GM19238 (cell line): ENCODE results near the gene TPM1.

Experiments
- DNase-seq: peaks from one replicate; pipeline ENCODE4 v3.0.0; 2011; ENCODE audit warnings: low spot score; ENCODE audit not compliant: insufficient read length

Gene TPM1

DNA sequence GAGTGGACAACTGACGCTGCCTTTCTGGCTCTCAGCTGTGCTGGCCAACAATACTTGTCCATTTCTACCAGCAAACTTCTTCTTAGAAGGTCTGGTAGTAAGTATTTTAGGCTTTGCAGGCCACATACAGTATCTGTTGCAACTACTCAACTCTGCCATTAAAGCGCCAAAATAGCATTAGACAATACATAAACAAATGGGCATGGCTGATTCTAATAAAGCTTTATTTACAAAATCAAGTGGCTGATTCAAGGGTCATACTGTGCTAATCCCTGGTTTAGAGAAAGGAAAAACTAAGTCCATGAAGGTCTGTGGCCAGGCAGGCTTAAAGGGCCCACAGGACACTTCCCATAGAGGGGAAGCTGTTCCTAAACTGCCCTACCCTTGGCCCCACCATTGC lies 26.3 kb upstream of the TPM1 start:
- DNase-seq, result no peak

DNA sequence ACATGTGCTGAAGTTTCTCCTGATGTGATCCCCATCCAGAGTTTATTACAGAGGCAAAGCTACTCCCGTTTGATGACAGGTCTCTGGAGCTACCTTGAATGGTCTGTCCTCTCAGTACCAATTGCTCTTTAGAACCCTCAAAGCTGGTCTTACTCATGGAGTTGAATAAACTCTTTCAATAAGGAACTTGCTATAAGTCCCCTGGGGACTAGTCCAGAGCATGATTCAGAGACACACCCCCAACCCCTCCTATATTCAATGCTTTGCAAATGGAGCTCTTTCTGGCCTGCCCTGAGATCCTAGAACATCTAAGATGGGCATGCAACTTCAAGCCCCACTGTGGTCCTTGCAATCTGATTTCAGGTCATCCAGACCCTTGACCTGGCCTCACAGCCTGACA lies 23.9 kb upstream of the TPM1 start:
- DNase-seq, result no peak

DNA sequence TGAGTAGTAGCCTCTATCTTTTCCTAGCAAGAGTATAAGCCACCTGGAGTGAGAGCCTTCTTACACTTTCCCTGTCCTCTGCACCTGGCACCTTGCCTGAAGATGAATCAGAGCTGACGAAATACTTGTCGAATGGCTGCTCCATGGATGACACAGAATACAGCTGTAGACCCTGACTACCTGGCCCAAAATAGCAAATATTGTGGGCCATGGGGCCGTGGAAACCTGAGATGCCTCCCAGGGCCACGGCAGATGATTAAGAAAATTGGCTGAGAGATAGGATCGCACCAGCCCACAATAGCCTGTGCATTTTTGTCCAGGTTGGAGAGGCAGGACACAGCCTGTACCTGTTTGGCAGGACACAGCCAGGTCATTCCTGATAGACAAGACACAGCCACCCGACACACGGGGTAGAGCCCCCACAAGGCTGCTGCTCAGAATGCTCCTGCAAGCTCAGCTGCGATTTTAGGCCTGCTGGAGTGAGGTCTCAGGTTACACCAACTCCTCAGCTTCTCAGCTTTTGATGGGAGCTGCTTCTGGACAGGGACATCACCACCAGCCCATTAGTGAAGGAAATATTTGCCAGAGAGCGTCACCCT lies 22.9 kb upstream of the TPM1 start:
- DNase-seq, result no peak

DNA sequence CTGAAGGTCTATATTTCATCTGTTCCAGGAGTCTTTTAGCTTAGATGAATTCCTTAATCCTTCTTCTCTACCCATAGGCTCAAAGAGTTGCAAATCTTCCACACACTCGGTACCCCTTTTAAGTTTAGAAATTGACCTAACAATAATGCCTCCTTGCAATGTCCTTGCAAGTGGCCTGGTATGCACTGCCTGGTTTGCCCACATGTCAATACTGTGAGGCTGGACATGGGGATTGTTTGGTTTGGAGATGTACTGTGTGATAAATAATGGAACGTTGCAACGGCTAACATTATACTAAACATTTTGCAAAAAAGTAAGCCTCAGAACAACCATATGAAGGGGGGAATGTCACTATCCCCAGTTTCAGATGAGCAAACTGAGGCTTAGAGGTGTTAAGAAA lies 22.4 kb upstream of the TPM1 start:
- no peak for DNase-seq

GRCh38 chr15:63020759-63021430 lies 21.7 kb upstream of the TPM1 start:
- DNase-seq, result no peak

DNA sequence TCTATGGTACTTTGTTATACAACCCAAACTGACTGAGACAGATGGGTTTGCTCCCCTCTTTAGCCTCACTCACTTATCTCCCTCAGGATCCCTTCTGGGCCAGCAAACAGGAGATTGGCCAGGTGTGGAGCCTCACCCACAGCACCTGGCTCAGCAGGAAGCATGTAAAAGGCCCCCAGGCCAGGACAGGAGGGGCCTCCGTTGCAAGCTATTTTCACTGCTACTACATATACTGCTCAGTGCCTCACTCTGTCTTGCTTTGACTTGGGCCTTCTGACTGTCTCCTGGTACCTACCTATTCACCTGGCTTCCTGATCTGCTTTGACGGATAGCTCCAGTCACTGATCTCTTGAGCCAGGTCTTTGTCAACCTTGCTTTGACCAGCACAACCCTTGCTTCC lies 20.4 kb upstream of the TPM1 start:
- DNase-seq, result no peak

DNA sequence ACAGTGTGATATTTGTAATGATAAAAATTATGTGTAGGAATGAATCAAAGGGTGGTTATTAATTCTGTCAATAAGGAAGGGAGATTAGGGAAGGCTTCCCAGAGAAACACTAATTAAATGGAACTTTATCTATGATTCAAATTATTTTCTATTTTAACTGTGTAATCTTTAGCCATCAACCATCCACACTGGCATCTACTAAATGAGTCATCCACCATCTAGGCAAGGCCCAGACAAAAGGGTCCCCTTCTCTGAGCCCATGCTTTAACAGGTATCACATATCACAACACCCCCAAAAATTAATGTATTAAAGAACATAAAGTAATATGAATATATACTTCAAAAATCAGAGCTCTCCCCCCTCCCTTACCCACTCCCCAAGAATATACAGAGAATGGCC lies 19.9 kb upstream of the TPM1 start:
- DNase-seq, result no peak

DNA sequence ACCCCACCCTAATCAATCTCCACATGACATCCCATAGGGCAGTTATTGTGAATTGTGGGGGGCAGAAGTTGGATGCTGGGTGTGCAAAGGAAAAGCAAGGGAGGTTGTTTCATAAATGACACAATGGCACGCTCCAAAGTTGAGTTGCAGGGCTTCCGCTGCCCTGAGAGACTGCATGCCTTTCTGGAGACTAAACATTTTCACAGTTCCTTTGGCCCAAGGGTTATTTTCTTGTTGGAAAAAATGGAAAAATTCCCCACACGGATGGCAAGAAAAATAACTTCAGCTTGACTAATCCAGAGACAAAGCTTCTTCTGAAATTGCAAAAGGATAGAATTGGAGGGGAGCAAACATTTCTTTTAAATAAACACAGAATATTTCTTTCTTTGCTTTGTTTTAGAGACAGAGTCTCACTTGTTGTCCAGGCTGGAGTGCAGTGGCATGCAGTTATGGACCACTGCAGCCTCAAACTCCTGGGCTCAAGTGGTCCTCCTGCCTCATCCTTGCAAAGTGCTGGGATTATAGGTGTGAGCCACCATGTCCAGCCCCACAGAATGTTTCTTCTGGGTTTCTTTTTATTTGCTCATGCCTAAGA lies 19.1 kb upstream of the TPM1 start:
- DNase-seq, result no peak

GRCh38 chr15:63025460-63025859 lies 17.1 kb upstream of the TPM1 start:
- DNase-seq, result no peak

GRCh38 chr15:63027646-63028045 lies 14.9 kb upstream of the TPM1 start:
- DNase-seq, result no peak

DNA sequence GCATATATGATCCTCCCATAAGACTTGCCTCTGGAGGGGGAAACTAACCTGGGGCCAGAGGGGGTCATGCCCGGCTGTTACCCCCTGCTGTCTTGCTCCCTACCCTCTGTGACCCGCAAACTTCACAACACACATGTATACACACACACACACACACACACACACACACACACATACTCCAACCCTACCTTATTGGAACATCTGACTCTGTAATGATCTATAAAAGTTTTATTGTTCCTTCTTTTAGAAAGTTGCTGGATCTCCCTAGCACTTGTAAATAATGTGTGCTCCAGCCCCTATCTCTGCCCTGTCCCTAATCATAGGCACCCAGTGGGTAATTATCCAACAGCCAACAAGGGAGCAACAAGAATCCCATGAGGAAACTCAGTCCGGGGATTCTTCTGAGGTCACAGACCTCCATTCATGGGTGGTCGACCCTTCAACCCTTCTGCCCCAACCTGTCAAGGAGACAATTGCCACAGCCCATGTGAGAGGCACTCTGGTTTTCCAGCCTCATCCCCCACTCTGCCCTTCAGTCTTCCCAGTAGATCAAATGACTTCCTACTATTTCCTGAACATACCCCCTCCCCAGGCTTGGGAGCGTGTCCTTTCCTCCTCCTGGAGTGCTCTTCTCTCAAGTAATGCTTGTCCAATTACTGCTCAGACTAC lies 14.0 kb upstream of the TPM1 start:
- DNase-seq, result no peak

- no peak for DNase-seq
Observed at GRCh38 chr15:63029676-63030075, 12.9 kb upstream of the TPM1 start.

GRCh38 chr15:63030101-63030551 lies 12.4 kb upstream of the TPM1 start:
- DNase-seq, result no peak

DNA sequence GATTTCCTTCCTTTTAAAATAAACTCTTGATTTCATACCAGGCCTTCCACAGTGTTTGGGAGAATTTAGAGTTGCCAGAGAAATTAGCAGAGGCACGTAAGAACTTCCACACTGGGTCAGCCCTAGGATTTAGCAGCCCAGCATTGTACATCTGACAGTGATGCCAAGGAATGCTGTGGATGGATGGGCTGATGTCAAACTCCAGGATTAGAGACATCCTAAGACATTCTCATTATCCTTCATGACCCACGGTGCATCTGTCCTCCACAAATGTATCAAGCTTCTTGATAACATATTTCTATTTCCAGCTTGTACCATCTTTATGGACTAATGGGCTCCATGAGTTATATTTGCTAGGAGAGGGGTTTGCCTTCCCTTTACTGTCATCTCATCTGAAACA lies 8.0 kb upstream of the TPM1 start:
- no peak for DNase-seq

GRCh38 chr15:63035253-63035652 lies 7.3 kb upstream of the TPM1 start:
- no peak for DNase-seq

DNA sequence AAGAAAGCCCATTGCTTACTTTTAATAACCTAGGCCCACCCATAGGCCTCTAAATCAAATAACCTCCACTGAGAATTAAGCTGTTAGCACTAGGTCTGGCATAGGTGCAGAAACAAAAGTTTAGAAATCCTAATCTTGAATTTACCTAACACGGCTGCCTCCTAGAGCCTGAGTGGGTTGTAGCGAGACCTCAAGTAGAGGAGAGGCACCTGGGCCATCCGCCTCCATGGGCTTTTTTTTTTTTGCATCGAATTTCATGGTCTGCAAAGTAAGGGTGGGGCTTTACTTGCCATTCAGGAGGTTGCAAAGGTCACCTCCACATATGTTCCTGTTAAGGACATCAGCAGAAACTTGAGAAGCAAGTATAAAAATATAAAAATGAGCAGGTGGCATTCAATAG lies 6.6 kb upstream of the TPM1 start:
- no peak for DNase-seq

GRCh38 chr15:63037976-63038720 lies 4.4 kb upstream of the TPM1 start:
- no peak for DNase-seq

DNA sequence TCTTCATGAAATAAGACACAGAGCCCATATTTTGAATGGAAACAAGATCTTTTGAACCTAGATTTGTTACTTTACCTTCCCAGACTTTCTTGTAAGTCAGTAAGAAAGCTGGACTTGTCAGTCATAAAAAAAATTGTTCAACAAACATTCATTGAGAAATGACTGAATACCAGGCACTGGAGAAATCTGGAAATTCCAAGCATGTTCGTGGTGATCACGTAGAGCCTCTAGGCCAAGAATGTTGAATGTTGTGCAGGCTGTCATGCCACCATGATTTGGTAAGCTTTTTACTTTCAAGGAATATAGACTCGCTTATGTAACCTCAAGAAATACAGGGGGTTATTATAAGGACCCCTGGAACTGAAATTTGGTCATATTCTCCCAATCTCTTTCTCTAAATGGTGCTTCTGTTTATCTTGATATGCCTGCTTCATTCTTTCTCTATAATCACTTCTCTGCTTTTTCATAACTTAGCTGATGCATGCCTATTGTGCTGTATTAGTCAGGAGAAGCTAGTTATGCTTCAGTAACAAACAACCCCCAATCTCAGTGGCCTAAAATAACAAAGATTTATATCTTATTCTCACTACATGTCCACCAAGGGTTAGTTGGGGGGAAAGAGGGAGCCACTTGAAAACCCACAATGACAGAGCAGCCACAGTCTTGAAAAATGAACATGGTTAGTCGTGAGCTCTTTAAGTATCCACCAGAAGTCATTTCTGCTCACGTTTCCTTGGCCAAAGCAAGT lies 3.4 kb upstream of the TPM1 start:
- no peak for DNase-seq

GRCh38 chr15:63039811-63040210 lies 2.7 kb upstream of the TPM1 start:
- DNase-seq, result no peak

- no peak for DNase-seq
Observed at GRCh38 chr15:63040509-63040908, 2.0 kb upstream of the TPM1 start.

GRCh38 chr15:63040954-63041353 lies 1.6 kb upstream of the TPM1 start:
- DNase-seq, result no peak
